K562 (cell line): ENCODE results near the gene EIF4EBP2. TPM values are rescaled to one million over a fixed set of nuclear protein-coding genes. Genes with fewer than 3 reads are reported as not detected.
A peak's percentile ranks its signal among the peaks of the same experiment; 100 is the strongest.

Experiments
- CBX1 ChIP-seq: sonication (generic); IDR thresholded peaks from 2 replicates; pipeline ENCODE4 v1.6.1; 2016; ENCODE audit warnings: antibody characterized with exemption, low read depth, mild to moderate bottlenecking
- FOXP1 ChIP-seq: sonication (generic); formaldehyde crosslinking; IDR thresholded peaks from 2 replicates; pipeline ENCODE4 v1.8.0; 2022; ENCODE audit warnings: mild to moderate bottlenecking, missing genetic modification reagents
- GTF2B ChIP-seq: IDR thresholded peaks from 2 replicates; pipeline ENCODE4 v1.6.1; 2011; ENCODE audit not compliant: insufficient read length; ENCODE audit errors: extremely low read depth
- KAT8 ChIP-seq: fragments of 450-650 bp; IDR thresholded peaks from 2 replicates; pipeline ENCODE4 v1.6.1; 2016; ENCODE audit warnings: low read depth, mild to moderate bottlenecking
- MTA3 ChIP-seq: fragments of 450-650 bp; formaldehyde crosslinking; IDR thresholded peaks from 2 replicates; pipeline ENCODE4 v1.6.1; 2017; ENCODE audit warnings: mild to moderate bottlenecking, borderline replicate concordance
- RBM17 ChIP-seq: fragments of 200-400 bp; formaldehyde crosslinking; IDR thresholded peaks from 2 replicates; pipeline ENCODE4 v1.6.1; 2017; ENCODE audit warnings: low read depth, mild to moderate bottlenecking, low read length, borderline replicate concordance
- SMAD3 ChIP-seq: fragments of 450-650 bp; formaldehyde crosslinking; conservative IDR thresholded peaks from 2 replicates; pipeline ENCODE4 v1.4.0; 2020; ENCODE audit warnings: mild to moderate bottlenecking
- SOX6 ChIP-seq: fragments of 450-650 bp; IDR thresholded peaks from 2 replicates; pipeline ENCODE4 v1.6.1; 2014; ENCODE audit warnings: mild to moderate bottlenecking
- TAL1 ChIP-seq: fragments of 450-650 bp; IDR thresholded peaks from 2 replicates; pipeline ENCODE4 v1.6.1; 2016; ENCODE audit warnings: mild to moderate bottlenecking
- ZBTB8A ChIP-seq: fragments of 450-650 bp; IDR thresholded peaks from 2 replicates; pipeline ENCODE4 v1.6.1; 2018; ENCODE audit warnings: mild to moderate bottlenecking, moderate library complexity; ENCODE audit not compliant: partially characterized antibody
- ZNF551 ChIP-seq: fragments of 250-450 bp; sonication (Bioruptor Pico); IDR thresholded peaks from 2 replicates; pipeline ENCODE4 v1.5.0; 2021; ENCODE audit warnings: mild to moderate bottlenecking, moderate library complexity
- ZNF644 ChIP-seq: fragments of 200-800 bp; sonication (Bioruptor generic); IDR thresholded peaks from 2 replicates; pipeline ENCODE4 v1.6.1; 2016; ENCODE audit warnings: low read depth, missing genetic modification characterization, missing compliant biosample characterization
- ZNF76 ChIP-seq: fragments of 250-450 bp; sonication (Bioruptor Pico); IDR thresholded peaks from 2 replicates; pipeline ENCODE4 v1.4.0; 2020; ENCODE audit warnings: mild to moderate bottlenecking, moderate library complexity, borderline replicate concordance
- polyA plus RNA-seq, 8 experiments: library from polyadenylated mRNA; depleted of rRNA in 4 of 8; stranded (reverse) in 5 of 8; unstranded in 3 of 8; fragments of >200 nt; fragmentation: Nextera tagmentation in 2 of 8; fragmentation: Illumina TruSeq in 1 of 8; extraction: Ambion mirVana in 2 of 8; extraction: Trizol in 1 of 8; gene quantifications; 2 replicates each; pipeline versions ENCODE4 v1.2.1 to v1.2.3, GENCODE V29; 2011 to 2014; ENCODE audit warnings: inconsistent platforms in 1 of 8, missing spikeins in 1 of 8
- total RNA-seq, 7 experiments: library from RNA; depleted of rRNA in 6 of 7; stranded (reverse); fragments of >200 nt in 6 of 7; fragmentation: Illumina TruSeq in 2 of 7; extraction: Trizol in 2 of 7; gene quantifications; 2 replicates each; pipeline versions ENCODE4 v1.2.1 to v1.2.3, GENCODE V29; 2011 to 2021; ENCODE audit warnings: low replicate concordance in 1 of 7

The EIF4EBP2 gene
- total and polyA plus RNA-seq, 9 of the 15 experiments (the other 6 are each of a cell fraction or from before 2014, with no cell fraction given): 16.1 to 67.5 (median 38.3) TPM

- TF ChIP-seq ZBTB8A (no peak), MTA3 (peak; percentile 58; the same call in 1 of the 2 replicates), CBX1 (peak; percentile 88; the same call in 1 of the 2 replicates), TAL1 (no peak), GTF2B (no peak), KAT8 (no peak), FOXP1 (CRISPR knock-in tag) (peak; percentile 65; the same call in 1 of the 2 replicates), SMAD3 (CRISPR knock-in tag) (no peak), ZNF644 (tag) (no peak), RBM17 (no peak), ZNF76 (CRISPR knock-in tag) (no peak; the same call in 1 of the 2 replicates), ZNF551 (CRISPR knock-in tag) (no peak), SOX6 (0 out of 2 replicates have a peak, but pooled peaks have one; percentile 10)
Observed at GRCh38 chr10:70404036-70404786, at the start of gene EIF4EBP2 (continued).
